Right renal cortex interstitium (tissue), 3 donors: ENCODE data around the gene PTPN6. TPM values are rescaled to one million over a fixed set of nuclear protein-coding genes. Genes with fewer than 3 reads are reported as not detected.
"Not testable (repeated sequence)": the region's sequence is repeated elsewhere in the genome, so short reads cannot be mapped to it uniquely, and the experiment has no call there.

ENCODE experiments used
- DNase-seq, 3 donors: peaks; one replicate each; pipeline ENCODE4 v3.0.0-alpha.2; 2013; ENCODE audit warnings: low read depth in 3 of 3, low spot score in 2 of 3
- polyA plus RNA-seq, 3 donors: library from polyadenylated mRNA; unstranded; fragments of 120-200 nt; gene quantifications; one replicate each; pipeline ENCODE4 v1.2.1, GENCODE V29; 2013; ENCODE audit not compliant: insufficient read length in 3 of 3

The PTPN6 gene
- 10 to 100 TPM; 19.0 to 21.1 (median 19.5) TPM for polyA plus RNA-seq

DNA sequence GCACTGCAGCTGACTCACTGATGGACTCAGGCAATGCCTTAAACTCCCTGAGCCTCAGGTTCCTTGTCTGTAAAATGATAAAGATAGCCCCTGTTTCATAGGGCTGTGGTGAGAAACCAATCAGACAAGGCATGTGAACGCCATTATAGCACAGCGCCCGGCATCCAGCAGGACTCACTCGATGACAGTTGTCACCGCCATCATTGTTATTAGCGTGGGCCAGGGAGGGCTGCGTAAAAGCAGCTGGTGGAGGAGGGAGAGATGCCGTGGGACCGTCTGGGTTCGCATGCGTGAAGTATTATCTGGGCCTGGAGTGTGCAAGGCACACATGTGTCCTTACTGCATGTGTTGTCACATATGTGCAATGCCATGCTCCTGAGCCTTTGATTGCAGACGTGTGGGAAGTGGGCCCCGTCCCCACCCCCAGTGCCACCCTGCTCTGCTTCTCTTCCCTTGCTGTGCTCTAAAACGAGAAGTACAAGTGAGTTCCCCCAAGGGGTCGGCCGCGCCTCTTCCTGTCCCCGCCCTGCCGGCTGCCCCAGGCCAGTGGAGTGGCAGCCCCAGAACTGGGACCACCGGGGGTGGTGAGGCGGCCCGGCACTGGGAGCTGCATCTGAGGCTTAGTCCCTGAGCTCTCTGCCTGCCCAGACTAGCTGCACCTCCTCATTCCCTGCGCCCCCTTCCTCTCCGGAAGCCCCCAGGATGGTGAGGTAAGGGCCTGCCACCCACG is at the start of gene PTPN6:
Gene PTPN6 (plus strand): TSS at position 546 of the 730 bp plus-strand sequence. CDS start 157 bp downstream, at position 703.
- no peak for DNase-seq

GRCh38 chr12:6902448-6902847 is 48.7 kb upstream of the PTPN6 start:
- no peak for DNase-seq

GRCh38 chr12:6903722-6904121 is 47.4 kb upstream of the PTPN6 start:
- no peak for DNase-seq

DNA sequence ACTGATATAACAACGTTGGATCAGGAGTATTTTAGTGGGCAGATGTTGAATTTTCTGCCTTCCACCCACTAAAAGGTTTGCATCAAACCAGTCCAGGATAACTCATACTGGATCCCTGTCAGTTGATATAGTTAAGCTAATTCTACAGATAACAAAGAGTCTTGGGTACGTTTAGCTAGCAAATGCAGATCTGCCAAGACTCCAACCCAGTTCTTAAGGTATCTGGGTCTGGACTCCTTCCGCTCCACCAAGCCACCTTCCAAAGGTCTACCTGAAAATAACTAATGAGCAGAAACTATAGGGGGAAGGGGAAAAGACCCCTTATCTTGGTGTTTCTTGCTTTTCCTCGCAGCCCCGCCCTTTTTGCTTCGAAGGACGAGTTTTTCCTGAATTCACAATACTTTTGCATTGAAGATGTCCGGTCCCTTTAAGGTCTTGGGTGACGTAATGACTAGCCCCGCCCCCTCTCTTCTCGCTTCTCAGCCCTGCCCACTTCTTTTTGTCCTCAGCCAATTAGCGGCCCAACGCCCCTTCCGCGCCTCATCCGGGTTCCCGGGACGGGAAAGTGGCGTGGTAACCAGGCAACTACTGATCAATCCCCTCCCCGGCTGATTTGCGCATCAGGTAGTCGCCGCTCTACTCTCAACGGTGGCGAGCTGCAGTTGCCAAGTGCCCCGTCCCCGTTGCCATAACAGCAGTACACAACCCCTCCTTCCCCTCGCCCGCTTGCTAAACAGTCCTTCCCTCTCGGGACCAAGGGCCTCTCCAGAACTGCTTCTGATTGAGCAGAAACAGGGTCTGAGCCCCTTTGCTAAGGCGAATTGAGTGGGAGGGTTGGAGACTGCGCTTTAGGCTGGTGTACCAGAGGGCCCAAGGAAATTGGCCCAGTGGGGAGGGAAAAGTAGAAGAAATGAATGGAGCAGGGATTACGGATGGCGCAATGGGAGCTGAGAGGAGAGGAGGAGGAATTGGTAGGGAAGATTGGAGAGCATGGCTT is 46.6 kb upstream of the PTPN6 start, which contains the start of gene LRRC23:
Gene LRRC23 (plus strand): TSS at position 543 of the 997 bp plus-strand sequence. CDS start 812 bp downstream, outside the sequence.
- DNase-seq = peak; percentile 94 to 97 (median 97)

DNA sequence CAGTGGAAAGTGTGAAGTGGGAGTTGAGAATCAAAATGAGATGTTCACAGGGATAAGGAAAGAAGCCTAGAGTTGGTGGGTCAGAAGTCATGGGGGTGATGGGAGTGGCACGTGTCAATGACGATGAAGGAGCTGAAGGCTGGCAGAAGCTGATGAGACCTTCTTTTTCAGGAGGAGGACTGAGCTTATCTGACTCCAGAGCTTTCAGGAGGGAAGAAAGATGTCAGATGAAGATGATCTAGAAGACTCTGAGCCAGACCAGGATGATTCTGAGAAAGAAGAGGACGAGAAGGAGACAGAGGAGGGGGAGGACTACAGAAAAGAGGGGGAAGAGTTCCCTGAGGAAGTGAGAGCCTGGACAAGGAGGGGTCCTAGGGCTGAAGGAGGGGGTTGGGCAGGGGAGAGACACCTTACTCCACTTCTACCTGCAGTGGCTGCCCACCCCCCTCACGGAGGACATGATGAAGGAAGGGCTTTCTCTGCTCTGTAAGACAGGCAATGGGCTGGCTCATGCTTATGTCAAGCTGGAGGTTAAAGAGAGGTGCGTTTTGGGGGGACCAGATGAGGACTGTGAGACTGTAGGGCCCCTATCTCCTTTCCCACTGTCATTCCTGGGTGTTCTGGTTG is 45.6 kb upstream of the PTPN6 start:
- no peak for DNase-seq

DNA sequence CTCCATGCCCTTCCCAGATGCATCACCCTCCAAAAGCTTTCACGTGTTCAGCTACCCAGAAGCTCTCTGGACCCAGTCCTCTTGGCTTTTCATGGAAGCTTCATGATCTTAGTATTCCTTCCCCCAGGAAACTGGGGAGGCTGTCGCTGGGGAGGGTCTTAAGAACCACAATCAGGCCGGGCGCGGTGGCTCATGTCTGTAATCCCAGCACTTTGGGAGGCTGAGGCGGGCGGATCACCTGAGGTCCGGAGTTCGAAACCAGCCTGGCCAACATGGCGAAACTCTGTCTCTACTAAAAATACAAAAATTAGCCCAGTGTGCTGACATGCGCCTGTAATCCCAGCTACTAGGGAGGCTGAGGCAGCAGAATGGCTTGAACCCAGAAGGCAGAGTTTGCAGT is 43.0 kb upstream of the PTPN6 start:
- not testable (repeated sequence) for DNase-seq

GRCh38 chr12:6909421-6910145 is 41.6 kb upstream of the PTPN6 start:
- DNase-seq = no peak

GRCh38 chr12:6912164-6912935 is 38.8 kb upstream of the PTPN6 start:
- DNase-seq = no peak

- no peak for DNase-seq
Observed at GRCh38 chr12:6914246-6914946, 36.8 kb upstream of the PTPN6 start, which contains the start of gene ENO2. ENO2 (plus strand) TSS chr12:6914580; CDS start chr12:6915833, 1,253 bp downstream.

- no peak for DNase-seq
Observed at GRCh38 chr12:6914947-6915788, 36.0 kb upstream of the PTPN6 start.

GRCh38 chr12:6915789-6916285 is 35.3 kb upstream of the PTPN6 start:
- DNase-seq = no peak

GRCh38 chr12:6916426-6917200 is 34.5 kb upstream of the PTPN6 start:
- no peak for DNase-seq

GRCh38 chr12:6917491-6918231 is 33.5 kb upstream of the PTPN6 start:
- DNase-seq = no peak

GRCh38 chr12:6919588-6919987 is 31.6 kb upstream of the PTPN6 start:
- DNase-seq = no peak

DNA sequence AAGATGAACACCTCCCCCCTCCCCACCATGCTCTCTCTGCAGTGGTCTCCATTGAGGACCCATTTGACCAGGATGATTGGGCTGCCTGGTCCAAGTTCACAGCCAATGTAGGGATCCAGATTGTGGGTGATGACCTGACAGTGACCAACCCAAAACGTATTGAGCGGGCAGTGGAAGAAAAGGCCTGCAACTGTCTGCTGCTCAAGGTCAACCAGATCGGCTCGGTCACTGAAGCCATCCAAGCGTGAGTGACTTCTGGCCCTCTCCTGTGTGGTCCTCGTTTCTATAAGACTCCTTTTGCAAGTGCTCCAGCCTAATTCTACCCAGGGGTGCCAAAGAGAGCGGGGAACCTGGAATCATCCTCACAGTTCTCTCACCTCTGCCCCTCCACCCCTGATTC is 29.6 kb upstream of the PTPN6 start:
- no peak for DNase-seq
